ENCODE data around the gene OGFOD2. TPM values are rescaled to one million over a fixed set of nuclear protein-coding genes. Genes with fewer than 3 reads are reported as not detected.

OGFOD2 gene
- total RNA-seq, 3 donors from 2014 or later, result 9.0 to 16.5 (median 12.1) TPM

GRCh38 chr12:122990561-122990960, 15.5 kb downstream of the OGFOD2 start:
- no peaks in the 10 kb centered on the region for H3K9me3 ChIP-seq
- no peak for DNase-seq (ENCODE audit: low spot score in 2 of 2)
- no peaks in the 10 kb centered on the region for H3K27me3 ChIP-seq
- no peak overlapping the region for H3K27ac ChIP-seq
- no peaks in the 10 kb centered on the region for H3K36me3 ChIP-seq
- intact Hi-C loops (cut with DNase I; ENCODE audit: low total_unique reads), result no loop called here
- H3K4me1 ChIP-seq, result peaks cover 0 to 3% of the 10 kb centered on the region in 2 donors
- no peak overlapping the region for H3K4me3 ChIP-seq
- TF ChIP-seq POLR2AphosphoS5 (IDR thresholded peaks at IDR 0.05) (no peak), POLR2A (IDR thresholded peaks at IDR 0.05) (no peak)
- TF ChIP-seq, protein P1, sequence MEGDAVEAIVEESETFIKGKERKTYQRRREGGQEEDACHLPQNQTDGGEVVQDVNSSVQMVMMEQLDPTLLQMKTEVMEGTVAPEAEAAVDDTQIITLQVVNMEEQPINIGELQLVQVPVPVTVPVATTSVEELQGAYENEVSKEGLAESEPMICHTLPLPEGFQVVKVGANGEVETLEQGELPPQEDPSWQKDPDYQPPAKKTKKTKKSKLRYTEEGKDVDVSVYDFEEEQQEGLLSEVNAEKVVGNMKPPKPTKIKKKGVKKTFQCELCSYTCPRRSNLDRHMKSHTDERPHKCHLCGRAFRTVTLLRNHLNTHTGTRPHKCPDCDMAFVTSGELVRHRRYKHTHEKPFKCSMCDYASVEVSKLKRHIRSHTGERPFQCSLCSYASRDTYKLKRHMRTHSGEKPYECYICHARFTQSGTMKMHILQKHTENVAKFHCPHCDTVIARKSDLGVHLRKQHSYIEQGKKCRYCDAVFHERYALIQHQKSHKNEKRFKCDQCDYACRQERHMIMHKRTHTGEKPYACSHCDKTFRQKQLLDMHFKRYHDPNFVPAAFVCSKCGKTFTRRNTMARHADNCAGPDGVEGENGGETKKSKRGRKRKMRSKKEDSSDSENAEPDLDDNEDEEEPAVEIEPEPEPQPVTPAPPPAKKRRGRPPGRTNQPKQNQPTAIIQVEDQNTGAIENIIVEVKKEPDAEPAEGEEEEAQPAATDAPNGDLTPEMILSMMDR (IDR thresholded peaks at IDR 0.05), result no peak

- Histone ChIP-seq H3K4me1 (peaks cover 0 to 3% of the 10 kb centered on the region in 2 donors), H3K9me3 (no peaks in the 10 kb centered on the region), H3K36me3 (no peaks in the 10 kb centered on the region), H3K27ac (no peak overlapping the region), H3K27me3 (no peaks in the 10 kb centered on the region), H3K4me3 (no peak overlapping the region)
- no peak for DNase-seq (ENCODE audit: low spot score in 2 of 2)
- intact Hi-C loops (cut with DNase I; ENCODE audit: low total_unique reads), result no loop called here
- TF ChIP-seq, protein P1 (IDR thresholded peaks at IDR 0.05), result no peak
- TF ChIP-seq POLR2AphosphoS5 (IDR thresholded peaks at IDR 0.05) (no peak), POLR2A (IDR thresholded peaks at IDR 0.05) (no peak)
Measured at GRCh38 chr12:122990961-122991622, 16.0 kb downstream of the OGFOD2 start.

GRCh38 chr12:122991623-122992275, 16.7 kb downstream of the OGFOD2 start:
- no peak for DNase-seq (ENCODE audit: low spot score in 2 of 2)
- Histone ChIP-seq H3K9me3 (no peaks in the 10 kb centered on the region), H3K27me3 (no peaks in the 10 kb centered on the region), H3K4me1 (peaks cover 0 to 3% of the 10 kb centered on the region in 2 donors), H3K27ac (no peak overlapping the region), H3K4me3 (no peak overlapping the region), H3K36me3 (no peaks in the 10 kb centered on the region)
- TF ChIP-seq, protein P1 (IDR thresholded peaks at IDR 0.05), result no peak
- no peak for TF ChIP-seq POLR2AphosphoS5 (IDR thresholded peaks at IDR 0.05)
- no peak for TF ChIP-seq POLR2A (IDR thresholded peaks at IDR 0.05)
- intact Hi-C loops (cut with DNase I; ENCODE audit: low total_unique reads), result no loop called here

GRCh38 chr12:122992386-122992785, 17.3 kb downstream of the OGFOD2 start:
- no peak overlapping the region for H3K4me3 ChIP-seq
- H3K27ac ChIP-seq, result no peak overlapping the region
- H3K4me1 ChIP-seq, result peaks cover 0 to 3% of the 10 kb centered on the region in 2 donors
- intact Hi-C loops (cut with DNase I; ENCODE audit: low total_unique reads), result no loop called here
- TF ChIP-seq POLR2AphosphoS5 (IDR thresholded peaks at IDR 0.05) (no peak), POLR2A (IDR thresholded peaks at IDR 0.05) (no peak)
- TF ChIP-seq, protein P1 (IDR thresholded peaks at IDR 0.05), result no peak
- no peak for DNase-seq (ENCODE audit: low spot score in 2 of 2)
- H3K27me3 ChIP-seq, result no peaks in the 10 kb centered on the region
- H3K9me3 ChIP-seq, result no peaks in the 10 kb centered on the region
- H3K36me3 ChIP-seq, result no peaks in the 10 kb centered on the region

DNA sequence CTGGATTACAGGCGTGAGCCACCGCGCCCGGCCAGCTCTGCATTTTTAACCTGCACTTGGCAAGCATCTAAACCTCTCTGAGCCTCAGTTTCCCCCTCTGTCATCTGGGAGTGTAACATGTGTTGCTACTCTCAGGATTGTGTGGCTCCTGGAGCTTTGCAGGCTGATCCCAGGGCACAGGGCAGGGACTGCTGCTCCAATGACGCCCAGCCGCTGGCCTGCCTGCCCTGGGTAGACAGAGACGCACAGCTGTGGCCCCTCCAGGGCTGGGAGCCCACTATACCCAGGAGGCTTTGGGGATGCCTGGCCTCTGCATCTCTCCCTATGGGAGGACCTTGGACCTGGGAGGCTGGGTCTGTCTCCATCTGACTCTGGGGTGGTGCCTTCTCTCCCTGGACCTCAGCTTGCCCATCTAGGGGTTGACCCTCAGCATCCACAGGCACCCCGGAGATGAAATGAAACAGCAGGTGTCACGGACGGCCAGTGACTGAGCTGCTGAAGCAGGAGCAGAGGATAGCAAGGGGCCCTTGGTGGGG, 19.2 kb downstream of the OGFOD2 start:
- peaks cover 0 to 3% of the 10 kb centered on the region in 2 donors for H3K4me1 ChIP-seq
- TF ChIP-seq, protein P1 (IDR thresholded peaks at IDR 0.05), result no peak
- TF ChIP-seq POLR2A (IDR thresholded peaks at IDR 0.05) (no peak), POLR2AphosphoS5 (IDR thresholded peaks at IDR 0.05) (no peak)
- no peak overlapping the region for H3K27ac ChIP-seq
- H3K27me3 ChIP-seq, result no peaks in the 10 kb centered on the region
- DNase-seq (ENCODE audit: low spot score in 2 of 2), result no peak
- H3K9me3 ChIP-seq, result no peaks in the 10 kb centered on the region
- no peak overlapping the region for H3K4me3 ChIP-seq
- intact Hi-C loops (cut with DNase I; ENCODE audit: low total_unique reads), result no loop called here
- no peaks in the 10 kb centered on the region for H3K36me3 ChIP-seq
